NT2/D1 (cell line): Measurements from ENCODE around the gene CEP112.

Source experiments
- SUZ12 ChIP-seq: IDR thresholded peaks from 2 replicates; pipeline ENCODE4 v1.6.1; 2011; ENCODE audit not compliant: insufficient read length, insufficient read depth; ENCODE audit errors: extremely low read depth
- YY1 ChIP-seq: IDR thresholded peaks from 2 replicates; pipeline ENCODE4 v1.6.1; 2011; ENCODE audit not compliant: insufficient read length, insufficient read depth

- TF ChIP-seq YY1 = no peak
- TF ChIP-seq SUZ12 = no peak
Measured at GRCh38 chr17:65733314-65733713, 458.6 kb downstream of the CEP112 start.
